ENCODE data around the gene ESYT1. TPM values are rescaled to one million over a fixed set of nuclear protein-coding genes. Genes with fewer than 3 reads are reported as not detected.

Gene ESYT1, protein sequence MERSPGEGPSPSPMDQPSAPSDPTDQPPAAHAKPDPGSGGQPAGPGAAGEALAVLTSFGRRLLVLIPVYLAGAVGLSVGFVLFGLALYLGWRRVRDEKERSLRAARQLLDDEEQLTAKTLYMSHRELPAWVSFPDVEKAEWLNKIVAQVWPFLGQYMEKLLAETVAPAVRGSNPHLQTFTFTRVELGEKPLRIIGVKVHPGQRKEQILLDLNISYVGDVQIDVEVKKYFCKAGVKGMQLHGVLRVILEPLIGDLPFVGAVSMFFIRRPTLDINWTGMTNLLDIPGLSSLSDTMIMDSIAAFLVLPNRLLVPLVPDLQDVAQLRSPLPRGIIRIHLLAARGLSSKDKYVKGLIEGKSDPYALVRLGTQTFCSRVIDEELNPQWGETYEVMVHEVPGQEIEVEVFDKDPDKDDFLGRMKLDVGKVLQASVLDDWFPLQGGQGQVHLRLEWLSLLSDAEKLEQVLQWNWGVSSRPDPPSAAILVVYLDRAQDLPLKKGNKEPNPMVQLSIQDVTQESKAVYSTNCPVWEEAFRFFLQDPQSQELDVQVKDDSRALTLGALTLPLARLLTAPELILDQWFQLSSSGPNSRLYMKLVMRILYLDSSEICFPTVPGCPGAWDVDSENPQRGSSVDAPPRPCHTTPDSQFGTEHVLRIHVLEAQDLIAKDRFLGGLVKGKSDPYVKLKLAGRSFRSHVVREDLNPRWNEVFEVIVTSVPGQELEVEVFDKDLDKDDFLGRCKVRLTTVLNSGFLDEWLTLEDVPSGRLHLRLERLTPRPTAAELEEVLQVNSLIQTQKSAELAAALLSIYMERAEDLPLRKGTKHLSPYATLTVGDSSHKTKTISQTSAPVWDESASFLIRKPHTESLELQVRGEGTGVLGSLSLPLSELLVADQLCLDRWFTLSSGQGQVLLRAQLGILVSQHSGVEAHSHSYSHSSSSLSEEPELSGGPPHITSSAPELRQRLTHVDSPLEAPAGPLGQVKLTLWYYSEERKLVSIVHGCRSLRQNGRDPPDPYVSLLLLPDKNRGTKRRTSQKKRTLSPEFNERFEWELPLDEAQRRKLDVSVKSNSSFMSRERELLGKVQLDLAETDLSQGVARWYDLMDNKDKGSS
- 100 to 1,000 TPM in 3 of 4 donors, 10 to 100 TPM in 1; 91.2 to 235 (median 210) TPM for total RNA-seq

DNA sequence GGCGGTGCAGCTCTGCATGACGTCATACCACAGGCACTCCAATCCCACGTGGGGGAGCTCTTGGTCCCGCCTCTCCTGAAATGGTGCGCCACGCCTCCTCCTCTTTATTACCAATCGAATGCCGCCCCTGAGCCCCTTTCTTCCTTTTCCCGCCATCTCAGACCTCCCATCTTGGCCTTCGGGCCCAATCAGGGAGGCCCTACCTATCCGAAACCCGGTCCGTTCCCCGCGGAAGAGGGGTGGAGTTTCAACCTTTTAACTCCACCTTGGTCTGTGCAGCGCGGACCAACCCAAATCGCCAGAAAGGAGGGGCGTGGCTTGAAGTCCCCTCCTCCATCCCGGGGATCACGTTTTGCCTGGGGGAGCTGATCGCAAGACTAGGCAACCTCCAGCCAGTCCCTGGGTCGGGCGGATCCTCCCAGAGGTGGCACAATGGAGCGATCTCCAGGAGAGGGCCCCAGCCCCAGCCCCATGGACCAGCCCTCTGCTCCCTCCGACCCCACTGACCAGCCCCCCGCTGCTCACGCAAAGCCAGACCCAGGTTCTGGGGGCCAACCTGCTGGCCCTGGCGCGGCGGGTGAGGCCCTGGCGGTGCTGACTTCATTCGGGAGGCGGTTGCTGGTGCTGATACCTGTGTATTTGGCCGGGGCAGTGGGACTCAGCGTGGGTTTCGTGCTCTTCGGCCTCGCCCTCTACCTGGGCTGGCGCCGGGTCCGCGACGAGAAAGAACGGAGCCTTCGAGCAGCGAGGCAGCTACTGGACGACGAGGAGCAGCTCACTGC lies at the start of gene ESYT1:
ESYT1 (plus strand) TSS at position 380 of the 782 bp plus-strand sequence; CDS start at position 433, 53 bp downstream.
- TF ChIP-seq EP300 (IDR thresholded peaks at IDR 0.05): peak; percentile 64 to 98
- TF ChIP-seq, protein P1, sequence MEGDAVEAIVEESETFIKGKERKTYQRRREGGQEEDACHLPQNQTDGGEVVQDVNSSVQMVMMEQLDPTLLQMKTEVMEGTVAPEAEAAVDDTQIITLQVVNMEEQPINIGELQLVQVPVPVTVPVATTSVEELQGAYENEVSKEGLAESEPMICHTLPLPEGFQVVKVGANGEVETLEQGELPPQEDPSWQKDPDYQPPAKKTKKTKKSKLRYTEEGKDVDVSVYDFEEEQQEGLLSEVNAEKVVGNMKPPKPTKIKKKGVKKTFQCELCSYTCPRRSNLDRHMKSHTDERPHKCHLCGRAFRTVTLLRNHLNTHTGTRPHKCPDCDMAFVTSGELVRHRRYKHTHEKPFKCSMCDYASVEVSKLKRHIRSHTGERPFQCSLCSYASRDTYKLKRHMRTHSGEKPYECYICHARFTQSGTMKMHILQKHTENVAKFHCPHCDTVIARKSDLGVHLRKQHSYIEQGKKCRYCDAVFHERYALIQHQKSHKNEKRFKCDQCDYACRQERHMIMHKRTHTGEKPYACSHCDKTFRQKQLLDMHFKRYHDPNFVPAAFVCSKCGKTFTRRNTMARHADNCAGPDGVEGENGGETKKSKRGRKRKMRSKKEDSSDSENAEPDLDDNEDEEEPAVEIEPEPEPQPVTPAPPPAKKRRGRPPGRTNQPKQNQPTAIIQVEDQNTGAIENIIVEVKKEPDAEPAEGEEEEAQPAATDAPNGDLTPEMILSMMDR (IDR thresholded peaks at IDR 0.05): peak in 1 of 5 experiments; percentile 37
- TF ChIP-seq POLR2A (IDR thresholded peaks at IDR 0.05): peak; percentile 92 to 98
- Histone ChIP-seq H3K36me3 (peaks cover 6 to 38% (median 24%) of the 10 kb centered on the region in 3 donors), H3K4me1 (peaks cover 5 to 32% (median 24%) of the 10 kb centered on the region in 4 donors), H3K9me3 (no peaks in the 10 kb centered on the region), H3K27me3 (no peaks in the 10 kb centered on the region), H3K4me3 (peak within 1 kb of the TSS; percentile 56 to 87 (median 76)), H3K27ac (peak within 1 kb of the TSS; percentile 86 to 93 (median 92))
- 0 to 2% methylated on average over 16 to 26 of the region's 49 CpGs for WGBS, 2 donors
- DNase-seq (ENCODE audit: low spot score in 2 of 2): peak; percentile 98 to 99

DNA sequence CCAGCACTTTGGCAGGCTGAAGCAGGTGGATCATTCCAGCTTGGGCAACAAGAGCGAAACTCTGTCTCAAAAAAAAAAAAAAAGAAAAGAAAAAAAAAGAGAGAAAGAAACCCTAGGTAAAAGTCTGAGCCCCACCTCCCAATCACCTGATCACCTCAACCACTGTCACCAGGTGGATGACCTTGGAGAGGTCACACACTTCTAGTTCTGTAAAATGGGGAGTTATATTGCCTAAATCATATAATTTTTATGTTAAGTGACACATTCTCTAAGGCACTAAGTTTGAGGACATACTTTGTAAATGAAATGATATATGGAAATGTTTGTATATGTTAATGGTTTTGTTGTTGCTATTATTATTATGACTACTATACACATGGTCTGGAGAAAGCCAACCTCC lies 49.6 kb upstream of the ESYT1 start:
- Histone ChIP-seq H3K9me3 (no peaks in the 10 kb centered on the region), H3K27me3 (no peaks in the 10 kb centered on the region), H3K4me1 (peaks cover 0 to 21% (median 9%) of the 10 kb centered on the region in 4 donors), H3K36me3 (no peaks in the 10 kb centered on the region), H3K27ac (peak overlapping the region; percentile 43 to 95 (median 93)), H3K4me3 (peak overlapping the region in 2 of 4 donors; percentile 64 to 69)
- DNase-seq (ENCODE audit: low spot score in 2 of 2): no peak
- WGBS, 2 donors: 89 to 100% methylated on average over 1 of the region's 1 CpG
- TF ChIP-seq, protein P1 (IDR thresholded peaks at IDR 0.05): no peak
- TF ChIP-seq POLR2A (IDR thresholded peaks at IDR 0.05): no peak
- TF ChIP-seq EP300 (IDR thresholded peaks at IDR 0.05): no peak

DNA sequence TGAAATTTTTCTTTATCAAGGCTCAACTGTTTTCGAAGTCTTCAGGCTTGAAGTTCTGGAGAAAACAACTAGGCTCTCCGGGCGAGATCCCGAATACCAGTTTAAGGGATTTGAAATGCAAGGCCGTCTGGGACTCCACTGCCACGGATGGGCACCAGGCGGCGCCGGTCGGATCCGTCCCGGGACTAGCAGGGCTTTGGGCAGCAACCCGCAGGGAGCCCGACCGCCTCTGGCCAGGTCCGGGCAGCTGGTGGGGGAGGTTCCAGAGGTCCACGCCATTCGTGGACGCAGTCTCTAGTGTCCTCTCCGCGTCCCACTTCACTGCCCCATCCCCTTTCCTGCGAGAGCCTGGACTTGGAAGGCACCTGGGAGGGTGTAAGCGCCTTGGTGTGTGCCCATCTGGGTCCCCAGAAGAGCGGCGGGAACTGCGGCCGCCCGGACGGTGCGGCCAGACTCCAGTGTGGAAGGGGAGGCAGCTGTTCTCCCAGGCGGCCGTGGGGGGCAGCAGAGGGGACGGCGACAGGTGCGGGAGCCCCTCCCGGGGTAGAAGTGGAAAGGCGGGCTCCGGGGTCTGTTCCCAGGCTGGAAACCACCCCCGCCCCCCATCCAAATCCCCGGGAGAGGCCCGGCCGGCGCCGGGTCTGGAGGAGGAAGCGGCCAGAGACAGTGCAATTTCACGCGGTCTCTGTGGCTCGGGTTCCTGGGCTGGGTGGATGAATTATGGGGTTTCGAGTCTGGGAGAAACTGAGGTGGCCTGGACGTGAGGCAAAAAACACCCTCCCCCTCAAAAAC lies 48.9 kb upstream of the ESYT1 start:
- Histone ChIP-seq H3K4me3 (peak overlapping the region; percentile 62 to 70 (median 66)), H3K27me3 (no peaks in the 10 kb centered on the region), H3K36me3 (no peaks in the 10 kb centered on the region), H3K4me1 (peaks cover 0 to 26% (median 10%) of the 10 kb centered on the region in 4 donors), H3K27ac (peak overlapping the region; percentile 43 to 95 (median 93)), H3K9me3 (no peaks in the 10 kb centered on the region)
- TF ChIP-seq EP300 (IDR thresholded peaks at IDR 0.05) (peak; percentile 10 to 78), POLR2A (IDR thresholded peaks at IDR 0.05) (no peak)
- TF ChIP-seq, protein P1 (IDR thresholded peaks at IDR 0.05): peak; percentile 46 to 87 (median 80)
- peak; percentile 72 to 73 for DNase-seq (ENCODE audit: low spot score in 2 of 2)
- 2% methylated on average over 26 to 44 of the region's 50 CpGs for WGBS, 2 donors
